Naive thymus-derived CD8-positive, alpha-beta T cell (primary cell): ENCODE results near the gene LRRC27. TPM values are rescaled to one million over a fixed set of nuclear protein-coding genes. Genes with fewer than 3 reads are reported as not detected.
A peak's percentile ranks its signal among the peaks of the same experiment; 100 is the strongest.
"Not testable (repeated sequence)": the region's sequence is repeated elsewhere in the genome, so short reads cannot be mapped to it uniquely, and the experiment has no call there.

Experiments
- ATAC-seq, 2 donors: fragments of 150-1000 bp; cut with Tn5 transposase in 1 of 2; sonication (Bioruptor Pico), chemical (Tn5 transposase) in 1 of 2; 1 replicate in 1 of 2; 2 replicates in 1 of 2; pipeline ENCODE4 v1.10.0; 2021; ENCODE audit warnings: mild to moderate bottlenecking in 2 of 2, moderate library complexity in 2 of 2
- POLR2A ChIA-PET: fragments of 350-600 bp; sonication (Branson Sonifier 250); formaldehyde crosslinking; loops from one replicate; lab custom pipeline; 2021; ENCODE audit warnings: antibody characterized with exemption; lab: Charles Lee
- DNase-seq, 10 donors: peaks; one replicate each; pipeline versions ENCODE4 v3.0.0 to v3.0.0-alpha.2; 2020 to 2022
- H3K27ac Mint-ChIP-seq, 10 donors: one replicate each; pipeline ENCODE4 v1.8.0; 2020 to 2022; ENCODE audit warnings: mild to moderate bottlenecking in 10 of 10, mixed read lengths in 10 of 10, moderate library complexity in 4 of 10, inconsistent platforms in 1 of 10
- H3K27me3 Mint-ChIP-seq, 5 donors: one replicate each; pipeline ENCODE4 v1.8.0; 2021 to 2022; ENCODE audit warnings: mixed read lengths in 5 of 5
- H3K36me3 Mint-ChIP-seq, 3 donors: one replicate each; pipeline ENCODE4 v1.8.0; 2020 to 2022; ENCODE audit warnings: mixed read lengths in 3 of 3, mild to moderate bottlenecking in 2 of 3, inconsistent platforms in 1 of 3
- H3K4me1 Mint-ChIP-seq, 4 donors: one replicate each; pipeline ENCODE4 v1.8.0; 2021 to 2022; ENCODE audit warnings: mixed read lengths in 4 of 4
- H3K4me3 Mint-ChIP-seq, 10 donors: one replicate each; pipeline ENCODE4 v1.8.0; 2020 to 2022; ENCODE audit warnings: mild to moderate bottlenecking in 10 of 10, mixed read lengths in 10 of 10, moderate library complexity in 6 of 10, inconsistent platforms in 1 of 10
- H3K9me3 Mint-ChIP-seq, 9 donors: one replicate each; pipeline ENCODE4 v1.8.0; 2020 to 2022; ENCODE audit warnings: mixed read lengths in 9 of 9, mild to moderate bottlenecking in 3 of 9, inconsistent platforms in 1 of 9, moderate library complexity in 1 of 9
- polyA plus RNA-seq, 3 donors: library from polyadenylated mRNA; unstranded; fragments of 300-500 nt; fragmentation: Illumina TruSeq; gene quantifications; one replicate each; pipeline ENCODE4 v1.2.3, GENCODE V29; 2021
- total RNA-seq, 8 experiments: library from RNA in 2 of 8; stranded (reverse) in 2 of 8; gene quantifications; one replicate each; pipeline ENCODE4 v1.2.3 and lab custom pipeline; 2021 to 2026

The LRRC27 gene
- total and polyA plus RNA-seq, 5 experiments from 2014 or later = 2.4 to 7.9 (median 4.7) TPM

DNA sequence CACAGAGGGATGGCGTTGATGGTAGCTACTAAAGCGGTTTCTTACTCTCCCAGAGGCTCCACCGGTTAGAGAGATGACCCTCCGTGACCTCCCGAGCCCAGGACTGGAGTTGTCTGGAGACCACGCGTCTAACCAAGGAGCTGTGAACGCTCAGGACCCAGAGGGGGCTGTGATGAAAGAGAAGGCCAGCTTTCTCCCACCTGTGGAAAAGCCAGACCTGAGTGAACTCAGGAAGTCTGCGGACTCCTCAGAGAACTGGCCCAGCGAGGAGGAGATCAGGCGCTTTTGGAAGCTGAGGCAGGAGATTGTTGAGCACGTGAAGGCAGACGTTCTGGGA is 15.9 kb downstream of the LRRC27 start:
- Mint-ChIP-seq H3K4me1 (peaks cover 2 to 6% (median 4%) of the 10 kb centered on the region in 4 donors), H3K27me3 (no peaks in the 10 kb centered on the region), H3K4me3 (no peak overlapping the region), H3K9me3 (no peaks in the 10 kb centered on the region), H3K27ac (no peak overlapping the region), H3K36me3 (peaks cover 0 to 17% (median 14%) of the 10 kb centered on the region in 3 donors)
- POLR2A ChIA-PET = no interaction called here
- ATAC-seq (no peak), DNase-seq (peak in 1 of 10 donors; percentile 22)

DNA sequence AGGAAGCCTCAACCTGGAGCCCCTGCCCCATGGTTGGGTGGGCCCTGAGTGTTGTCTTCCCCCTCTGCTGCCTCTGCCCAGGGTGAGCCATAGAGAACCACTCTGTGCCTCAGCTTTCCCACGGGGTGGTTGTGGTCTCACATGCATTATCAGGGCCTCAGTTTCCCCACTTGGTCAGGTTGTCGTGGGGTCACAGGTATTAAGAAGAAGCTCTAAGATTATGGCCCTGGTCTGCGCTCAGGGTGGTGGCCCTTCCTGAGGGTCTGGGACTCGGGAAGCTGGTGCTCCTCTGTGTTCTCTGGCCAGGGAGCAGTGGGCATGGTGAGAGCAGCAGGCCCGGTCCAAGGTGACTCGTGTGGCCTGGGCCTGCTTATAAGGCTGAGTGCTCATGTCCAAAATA is 17.8 kb downstream of the LRRC27 start:
- H3K27me3 Mint-ChIP-seq = no peaks in the 10 kb centered on the region
- POLR2A ChIA-PET = no interaction called here
- H3K4me1 Mint-ChIP-seq = peaks cover 3 to 10% (median 7%) of the 10 kb centered on the region in 4 donors
- ATAC-seq (no peak), DNase-seq (peak in 1 of 10 donors; percentile 52)
- no peaks in the 10 kb centered on the region for H3K9me3 Mint-ChIP-seq
- H3K4me3 Mint-ChIP-seq = no peak overlapping the region
- peaks cover 0 to 13% (median 5%) of the 10 kb centered on the region in 3 donors for H3K36me3 Mint-ChIP-seq
- no peak overlapping the region for H3K27ac Mint-ChIP-seq

DNA sequence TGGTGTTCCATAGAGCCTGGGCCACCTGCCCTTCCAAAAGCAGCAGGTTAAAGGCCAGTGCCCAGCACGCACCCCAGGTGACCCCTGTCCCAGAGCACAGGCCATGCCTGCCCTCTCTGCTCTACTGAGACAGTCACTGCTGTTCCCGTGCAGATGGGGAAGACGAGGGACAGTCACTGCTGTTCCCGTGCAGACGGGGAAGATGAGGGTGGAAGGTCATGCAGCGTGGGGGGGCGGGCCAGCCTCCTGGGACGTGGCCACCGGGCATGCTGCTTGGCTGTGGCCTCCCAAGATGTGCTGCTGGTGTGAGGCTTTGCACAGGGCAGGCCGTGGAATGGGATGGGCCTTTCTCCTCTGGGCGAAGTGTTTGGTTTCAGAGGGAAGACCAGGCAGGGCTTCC is 18.4 kb downstream of the LRRC27 start:
- ATAC-seq = no peak
- peak overlapping the region in 1 of 10 donors; percentile 82 for H3K27ac Mint-ChIP-seq
- peaks cover 3 to 10% (median 7%) of the 10 kb centered on the region in 4 donors for H3K4me1 Mint-ChIP-seq
- H3K36me3 Mint-ChIP-seq = peaks cover 0 to 10% (median 2%) of the 10 kb centered on the region in 3 donors
- H3K27me3 Mint-ChIP-seq = no peaks in the 10 kb centered on the region
- POLR2A ChIA-PET = interaction anchor here (1.5 kb wide), 1 partner anchor 121 kb away, joined by 3 read pairs; no protein-coding TSS in a partner anchor
- H3K4me3 Mint-ChIP-seq = no peak overlapping the region
- H3K9me3 Mint-ChIP-seq = no peaks in the 10 kb centered on the region
- peak in 1 of 10 donors; percentile 44 for DNase-seq

DNA sequence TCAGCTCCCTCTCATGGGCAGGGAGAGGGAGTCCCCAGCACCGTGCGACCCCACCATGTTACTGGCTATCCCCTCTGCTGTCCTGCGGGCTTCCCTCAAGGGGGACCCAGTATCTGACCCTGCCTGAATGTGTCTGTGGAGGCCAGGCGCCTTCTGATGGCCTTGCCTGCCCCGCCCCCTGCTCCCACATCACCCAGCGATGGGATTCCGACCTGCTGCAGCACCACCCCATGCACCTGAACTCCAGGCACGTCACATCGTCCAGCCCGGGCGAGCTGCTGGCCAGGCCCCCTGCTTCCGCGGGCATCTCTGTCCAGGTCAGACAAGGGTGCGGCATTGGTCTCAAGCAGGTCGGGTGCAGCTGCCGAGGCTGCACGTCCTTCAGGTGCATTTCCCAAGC is 19.0 kb downstream of the LRRC27 start:
- Mint-ChIP-seq H3K4me1 (peaks cover 3 to 10% (median 7%) of the 10 kb centered on the region in 4 donors), H3K27ac (no peak overlapping the region), H3K27me3 (no peaks in the 10 kb centered on the region), H3K9me3 (no peaks in the 10 kb centered on the region), H3K36me3 (peaks cover 0 to 7% (median 0%) of the 10 kb centered on the region in 3 donors), H3K4me3 (no peak overlapping the region)
- POLR2A ChIA-PET = interaction anchor here (1.5 kb wide), 1 partner anchor 121 kb away, joined by 3 read pairs; no protein-coding TSS in a partner anchor
- peak in 1 of 10 donors; percentile 45 for DNase-seq
- ATAC-seq = no peak

DNA sequence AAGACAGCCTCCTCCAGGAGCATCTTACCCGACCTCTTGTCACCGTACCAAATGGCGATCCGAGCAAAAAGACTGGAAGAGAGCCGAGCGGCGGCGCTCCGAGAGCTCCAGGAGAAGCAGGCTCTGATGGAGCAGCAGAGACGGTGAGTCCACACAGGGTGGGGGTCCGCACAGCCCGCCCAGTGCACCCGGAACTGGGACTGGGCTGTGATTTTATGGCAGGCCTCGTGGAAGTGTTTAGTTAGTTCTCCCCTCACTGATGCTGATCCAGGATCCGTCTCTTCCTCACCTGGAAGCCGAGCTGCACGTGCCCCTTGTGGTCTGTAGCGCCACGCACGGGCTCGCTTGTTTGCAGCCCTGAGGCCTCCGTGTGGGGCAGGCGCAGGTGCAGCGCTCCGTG is 19.6 kb downstream of the LRRC27 start:
- no peak overlapping the region for H3K4me3 Mint-ChIP-seq
- DNase-seq = no peak
- H3K27ac Mint-ChIP-seq = no peak overlapping the region
- H3K27me3 Mint-ChIP-seq = no peaks in the 10 kb centered on the region
- H3K4me1 Mint-ChIP-seq = peaks cover 3 to 10% (median 7%) of the 10 kb centered on the region in 4 donors
- POLR2A ChIA-PET = interaction anchor here (1.5 kb wide), 1 partner anchor 122 kb away, joined by 3 read pairs; no protein-coding TSS in a partner anchor
- H3K36me3 Mint-ChIP-seq = peaks cover 0 to 7% (median 0%) of the 10 kb centered on the region in 3 donors
- no peaks in the 10 kb centered on the region for H3K9me3 Mint-ChIP-seq
- ATAC-seq = no peak

DNA sequence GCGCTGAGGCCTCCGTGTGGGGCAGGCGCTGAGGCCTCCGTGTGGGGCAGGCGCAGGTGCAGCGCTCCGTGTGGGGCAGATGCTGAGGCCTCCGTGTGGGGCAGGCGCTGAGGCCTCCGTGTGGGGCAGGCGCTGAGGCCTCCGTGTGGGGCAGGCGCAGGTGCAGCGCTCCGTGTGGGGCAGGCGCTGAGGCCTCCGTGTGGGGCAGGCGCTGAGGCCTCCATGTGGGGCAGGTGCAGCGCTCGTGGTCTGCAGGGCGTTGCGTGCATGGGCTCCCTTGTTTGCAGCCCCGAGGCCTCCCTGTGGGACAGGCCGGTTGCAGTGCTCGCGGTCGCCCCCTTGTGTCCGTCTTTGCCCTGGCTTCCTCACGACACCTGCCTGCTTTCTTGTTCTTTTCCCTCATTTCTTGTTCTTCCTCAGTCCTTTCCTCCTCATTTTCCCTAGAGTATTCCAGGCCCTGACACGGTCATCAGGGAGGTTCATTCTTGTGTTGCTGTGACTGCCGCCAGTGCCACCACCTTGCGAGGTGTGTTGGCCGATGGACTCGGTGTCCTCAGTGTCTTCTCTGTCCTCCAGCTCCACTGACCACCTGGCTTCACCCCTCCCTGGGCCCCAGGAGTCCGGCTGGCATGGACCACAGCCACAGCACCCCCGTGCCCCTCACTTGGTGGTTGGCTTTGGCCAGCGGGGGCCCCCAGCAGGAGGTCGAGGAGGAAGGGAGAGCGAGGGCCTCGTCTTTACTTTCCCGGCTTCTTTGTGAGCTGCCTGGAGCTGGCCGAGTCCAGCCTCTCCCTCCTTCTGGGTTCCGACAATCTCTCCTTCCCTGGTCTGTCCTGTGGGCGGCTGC is 20.7 kb downstream of the LRRC27 start:
- peak; percentile 43 to 83 (median 71) for DNase-seq
- H3K27me3 Mint-ChIP-seq, H3K36me3 Mint-ChIP-seq, H3K4me3 Mint-ChIP-seq, H3K4me1 Mint-ChIP-seq, H3K9me3 Mint-ChIP-seq, POLR2A ChIA-PET: not testable (repeated sequence)
- peak; percentile 61 to 67 for ATAC-seq
- peak overlapping the region in 3 of 10 donors; percentile 65 to 76 (median 66) for H3K27ac Mint-ChIP-seq

DNA sequence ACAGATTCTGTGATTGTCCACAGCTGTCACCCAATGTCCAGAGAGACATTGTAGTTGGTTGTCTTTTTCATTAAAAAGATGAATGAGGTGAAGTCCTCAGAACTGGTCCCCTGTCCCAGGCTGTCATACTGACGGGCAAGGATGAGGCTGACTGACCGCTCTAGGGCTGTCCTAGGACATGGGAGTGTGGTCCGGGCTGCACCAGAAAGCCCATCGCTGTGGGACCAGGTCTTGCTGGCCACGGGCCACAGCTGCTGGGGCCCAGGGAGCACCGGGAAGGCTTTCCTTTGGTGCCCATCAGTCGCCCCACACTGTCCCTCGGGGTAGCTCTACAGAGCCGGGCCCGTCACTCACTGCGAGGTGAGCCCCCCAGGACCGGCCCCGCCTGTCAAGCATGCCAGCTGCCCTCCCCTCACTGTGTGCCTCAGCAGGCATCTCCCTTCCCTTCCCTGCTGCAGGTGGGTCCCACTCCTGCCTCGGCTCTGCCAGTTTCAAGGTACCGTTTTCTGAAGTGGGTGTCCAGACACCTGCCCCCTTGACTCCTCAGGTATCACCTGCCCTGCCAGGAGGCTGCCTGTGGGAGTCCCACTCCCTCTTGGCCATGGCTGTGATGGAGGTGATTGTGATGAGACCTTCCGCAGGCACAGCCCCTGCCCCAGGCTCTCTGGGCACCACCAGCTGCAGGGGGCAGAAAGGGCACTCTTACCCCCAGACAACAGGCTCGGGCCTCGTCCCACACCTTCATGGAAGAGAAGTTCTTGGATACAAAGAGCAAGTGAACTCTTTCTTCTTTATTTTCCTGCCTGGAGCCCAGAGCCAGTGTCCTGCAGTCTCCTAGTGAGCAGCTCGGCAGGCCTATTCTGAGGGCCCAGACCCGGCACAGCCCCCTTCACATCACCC is 21.7 kb downstream of the LRRC27 start:
- DNase-seq (no peak), ATAC-seq (no peak)
- H3K27me3 Mint-ChIP-seq = no peaks in the 10 kb centered on the region
- H3K36me3 Mint-ChIP-seq = no peaks in the 10 kb centered on the region
- no peak overlapping the region for H3K4me3 Mint-ChIP-seq
- peak overlapping the region in 2 of 10 donors; percentile 27 to 76 for H3K27ac Mint-ChIP-seq
- H3K9me3 Mint-ChIP-seq = no peaks in the 10 kb centered on the region
- H3K4me1 Mint-ChIP-seq = peaks cover 3 to 10% (median 6%) of the 10 kb centered on the region in 4 donors
- POLR2A ChIA-PET = no interaction called here

DNA sequence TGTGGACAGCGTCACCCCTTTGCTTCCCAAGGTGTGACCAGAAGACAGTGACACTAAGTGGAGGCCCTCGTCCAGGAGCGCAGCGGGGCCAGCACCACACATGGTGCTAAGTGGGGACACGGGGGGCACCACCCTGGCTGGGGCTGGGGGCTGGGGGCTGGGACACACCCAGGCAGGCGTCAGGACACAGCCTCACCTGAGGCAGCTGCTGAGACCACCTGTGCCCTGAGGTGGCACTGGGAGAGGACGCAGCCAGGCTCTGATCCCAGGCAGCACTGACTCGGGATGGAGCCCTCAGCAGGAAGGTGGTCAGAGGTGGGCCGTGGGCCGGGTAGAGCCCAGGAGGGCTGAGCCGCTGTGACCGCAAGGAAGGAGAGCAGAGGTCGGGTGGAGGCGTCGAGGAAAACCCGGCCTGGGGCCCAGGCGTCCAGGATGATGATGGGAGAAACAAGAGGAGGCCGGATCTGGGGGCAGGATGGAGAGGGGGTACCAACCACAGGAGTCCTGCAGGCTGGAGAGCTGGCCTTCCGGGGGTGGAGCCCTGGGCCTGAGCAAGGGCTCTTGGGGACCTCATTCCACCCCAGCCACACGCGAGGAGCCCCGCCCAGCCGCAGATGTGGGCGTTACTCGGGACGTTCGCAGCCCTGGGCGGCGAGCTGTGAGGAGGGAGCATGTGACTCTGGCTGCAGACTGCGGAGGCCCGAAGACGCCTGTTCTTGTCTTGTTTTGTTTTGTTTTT is 22.5 kb downstream of the LRRC27 start:
- H3K4me1 Mint-ChIP-seq = peaks cover 3 to 10% (median 6%) of the 10 kb centered on the region in 4 donors
- no peaks in the 10 kb centered on the region for H3K36me3 Mint-ChIP-seq
- no peak overlapping the region for H3K27ac Mint-ChIP-seq
- ATAC-seq = no peak
- no peak overlapping the region for H3K4me3 Mint-ChIP-seq
- no peaks in the 10 kb centered on the region for H3K9me3 Mint-ChIP-seq
- POLR2A ChIA-PET = interaction anchor here (0.9 kb wide), 1 partner anchor 23 kb away, joined by 4 read pairs; no protein-coding TSS in a partner anchor
- no peaks in the 10 kb centered on the region for H3K27me3 Mint-ChIP-seq
- DNase-seq = no peak

DNA sequence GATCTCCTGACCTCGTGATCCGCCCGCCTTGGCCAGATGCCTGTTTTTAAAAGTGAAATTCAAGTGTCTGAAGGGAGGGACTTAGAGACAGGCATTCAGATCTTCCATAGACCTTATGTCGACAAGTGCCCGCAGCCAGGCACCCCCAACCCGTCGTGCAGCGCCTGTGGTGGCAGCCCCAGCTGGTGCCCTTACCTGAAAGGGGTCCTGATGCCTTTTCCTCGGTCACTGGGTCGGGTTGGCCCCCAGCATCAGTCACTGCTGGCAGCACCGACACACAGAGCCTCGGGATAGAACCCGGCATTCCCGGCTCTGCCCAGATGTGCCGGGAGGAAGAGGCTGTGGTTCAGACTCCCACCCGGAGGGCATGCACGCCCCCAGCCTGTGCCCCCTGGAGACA is 23.3 kb downstream of the LRRC27 start:
- Mint-ChIP-seq H3K36me3 (no peaks in the 10 kb centered on the region), H3K9me3 (no peaks in the 10 kb centered on the region), H3K27me3 (no peaks in the 10 kb centered on the region), H3K4me1 (peaks cover 3 to 10% (median 5%) of the 10 kb centered on the region in 4 donors), H3K4me3 (no peak overlapping the region), H3K27ac (no peak overlapping the region)
- POLR2A ChIA-PET = interaction anchor here (0.9 kb wide), 1 partner anchor 23 kb away, joined by 4 read pairs; no protein-coding TSS in a partner anchor
- ATAC-seq (no peak), DNase-seq (no peak)

DNA sequence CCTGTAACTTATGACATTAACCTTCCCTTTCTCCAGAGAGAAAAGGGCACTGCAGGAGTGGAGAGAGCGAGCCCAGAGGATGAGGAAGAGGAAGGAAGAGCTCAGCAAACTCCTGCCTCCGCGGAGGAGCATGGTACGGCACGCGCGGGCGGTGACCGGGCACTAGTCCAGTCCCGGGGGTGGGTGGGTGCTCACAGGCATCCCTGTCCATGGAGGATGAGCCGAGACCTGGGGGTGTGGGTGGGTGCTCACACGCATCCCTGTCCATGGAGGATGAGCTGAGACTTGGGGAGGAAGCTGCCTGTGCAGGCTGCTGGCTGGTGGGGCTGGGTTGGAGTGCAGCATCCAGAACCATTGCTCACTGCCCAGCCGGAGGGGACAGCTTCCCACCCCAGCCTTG is 23.8 kb downstream of the LRRC27 start:
- Mint-ChIP-seq H3K9me3 (no peaks in the 10 kb centered on the region), H3K27ac (no peak overlapping the region), H3K4me1 (peaks cover 3 to 10% (median 5%) of the 10 kb centered on the region in 4 donors), H3K36me3 (no peaks in the 10 kb centered on the region), H3K4me3 (no peak overlapping the region), H3K27me3 (no peaks in the 10 kb centered on the region)
- POLR2A ChIA-PET = interaction anchor here (0.9 kb wide), 1 partner anchor 22 kb away, joined by 4 read pairs; no protein-coding TSS in a partner anchor
- ATAC-seq (no peak), DNase-seq (no peak)

DNA sequence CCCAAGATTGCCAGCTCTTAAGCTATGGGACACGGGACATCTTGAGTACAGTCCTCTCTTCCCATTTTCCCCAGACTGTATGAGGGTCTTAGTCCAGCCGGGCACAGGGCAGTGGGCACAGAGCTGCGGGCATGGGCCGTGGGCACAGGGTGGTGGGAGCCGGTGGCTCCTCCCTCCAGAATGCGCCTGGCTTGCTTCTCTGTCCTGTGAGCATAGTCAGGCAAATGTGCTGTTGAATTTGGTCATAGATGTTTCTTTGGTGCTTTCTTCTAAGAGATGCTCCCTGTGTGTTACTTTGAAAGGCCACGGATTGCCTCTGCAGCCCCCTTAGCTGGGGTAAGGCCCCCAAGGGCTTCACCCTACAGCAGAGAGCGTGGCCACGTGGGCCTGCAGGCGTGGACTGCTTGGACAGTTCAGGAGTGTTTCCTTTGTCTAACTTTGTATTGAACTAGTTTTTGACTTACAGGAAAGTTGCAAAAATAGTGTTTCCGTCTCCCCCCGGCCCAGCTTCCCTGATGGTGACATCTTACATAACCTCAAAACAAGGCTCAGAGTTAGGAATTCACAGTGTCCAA is 24.7 kb downstream of the LRRC27 start:
- ATAC-seq = no peak
- POLR2A ChIA-PET = no interaction called here
- H3K27ac Mint-ChIP-seq = no peak overlapping the region

More for the DNA sequence above, 24.7 kb downstream of the LRRC27 start:
- no peak for DNase-seq
- Mint-ChIP-seq H3K4me3 (no peak overlapping the region), H3K36me3 (no peaks in the 10 kb centered on the region), H3K4me1 (peaks cover 3 to 10% (median 5%) of the 10 kb centered on the region in 4 donors), H3K9me3 (no peaks in the 10 kb centered on the region), H3K27me3 (no peaks in the 10 kb centered on the region)
